ENCODE measurements around the gene LCE1C.

DNA sequence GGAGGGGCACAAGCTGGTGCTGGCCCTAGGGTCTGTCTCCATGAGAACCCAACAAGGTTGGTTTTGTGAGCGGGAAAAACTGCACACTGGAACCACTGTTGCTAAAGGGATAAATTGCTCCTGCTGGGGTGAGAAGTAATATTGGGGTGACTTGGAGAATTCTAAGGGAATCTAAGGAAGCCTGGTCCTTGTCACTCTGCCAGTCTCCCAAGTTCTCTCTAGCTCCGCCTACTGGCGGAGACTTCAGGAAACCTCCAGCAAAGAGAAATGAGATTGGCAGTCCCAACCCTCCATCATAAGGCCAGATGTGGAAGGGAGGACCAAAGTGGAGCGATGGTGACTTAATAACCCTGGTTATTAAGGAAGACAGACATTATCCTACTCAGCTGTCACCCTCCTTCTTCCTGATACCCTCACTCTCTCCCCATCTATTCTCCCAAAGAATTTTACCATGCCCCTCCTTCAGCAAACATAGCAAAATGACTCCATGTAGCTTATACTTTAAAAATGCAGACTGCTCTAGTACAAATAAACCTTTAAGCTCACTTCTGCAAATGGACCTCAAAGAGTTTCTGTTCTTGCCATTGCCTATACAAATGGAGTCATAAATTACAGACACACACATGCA is 28.8 kb downstream of the LCE1C start:
- TF ChIP-seq POLR2A (IDR thresholded peaks at IDR 0.05) = no peak
- TF ChIP-seq, protein P1, sequence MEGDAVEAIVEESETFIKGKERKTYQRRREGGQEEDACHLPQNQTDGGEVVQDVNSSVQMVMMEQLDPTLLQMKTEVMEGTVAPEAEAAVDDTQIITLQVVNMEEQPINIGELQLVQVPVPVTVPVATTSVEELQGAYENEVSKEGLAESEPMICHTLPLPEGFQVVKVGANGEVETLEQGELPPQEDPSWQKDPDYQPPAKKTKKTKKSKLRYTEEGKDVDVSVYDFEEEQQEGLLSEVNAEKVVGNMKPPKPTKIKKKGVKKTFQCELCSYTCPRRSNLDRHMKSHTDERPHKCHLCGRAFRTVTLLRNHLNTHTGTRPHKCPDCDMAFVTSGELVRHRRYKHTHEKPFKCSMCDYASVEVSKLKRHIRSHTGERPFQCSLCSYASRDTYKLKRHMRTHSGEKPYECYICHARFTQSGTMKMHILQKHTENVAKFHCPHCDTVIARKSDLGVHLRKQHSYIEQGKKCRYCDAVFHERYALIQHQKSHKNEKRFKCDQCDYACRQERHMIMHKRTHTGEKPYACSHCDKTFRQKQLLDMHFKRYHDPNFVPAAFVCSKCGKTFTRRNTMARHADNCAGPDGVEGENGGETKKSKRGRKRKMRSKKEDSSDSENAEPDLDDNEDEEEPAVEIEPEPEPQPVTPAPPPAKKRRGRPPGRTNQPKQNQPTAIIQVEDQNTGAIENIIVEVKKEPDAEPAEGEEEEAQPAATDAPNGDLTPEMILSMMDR (IDR thresholded peaks at IDR 0.05) = no peak
